ENCODE data around the gene CAMK1D.

CAMK1D gene

DNA sequence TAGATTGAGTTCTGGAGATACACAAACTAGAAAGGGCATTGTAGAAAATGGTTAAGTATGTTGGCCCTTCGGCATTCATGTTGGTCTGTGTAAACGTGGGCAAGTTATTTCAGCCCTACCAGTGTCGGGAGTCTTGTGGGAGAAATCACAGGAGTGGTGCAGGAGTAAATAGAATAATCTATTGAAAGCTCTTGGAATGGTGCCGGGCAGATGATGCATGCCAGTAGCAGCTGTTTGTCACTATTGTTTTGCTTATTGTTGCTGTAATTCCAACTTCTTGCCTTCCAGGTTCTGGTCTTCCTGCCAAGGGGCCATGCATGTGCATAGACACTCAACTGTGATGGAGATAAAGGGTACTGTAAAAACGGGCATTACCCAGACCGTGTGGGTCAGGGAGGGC is 259.4 kb downstream of the CAMK1D start:
- H3K27me3 ChIP-seq (ENCODE audit: insufficient read depth, low read length, poor library complexity): no peaks in the 10 kb centered on the region
- H3K4me1 ChIP-seq (ENCODE audit: insufficient read depth, low read length): peaks cover 37% of the 10 kb centered on the region
- no peaks in the 10 kb centered on the region for H3K9me3 ChIP-seq (ENCODE audit: insufficient read depth, low read length, severe bottlenecking)
- H3K4me2 ChIP-seq (ENCODE audit: insufficient read depth, low read length): no peak overlapping the region
- H3K79me2 ChIP-seq (ENCODE audit: insufficient read depth, low read length): no peaks in the 10 kb centered on the region; the same call in 1 of the 2 replicates
- H2AFZ ChIP-seq (ENCODE audit: low read depth, low read length): no peak overlapping the region
- DNase-seq: no peak
- no peak for ATAC-seq (ENCODE audit: insufficient read depth, low read depth)
- H3K36me3 ChIP-seq (ENCODE audit: insufficient read depth, low read length): no peaks in the 10 kb centered on the region
- no peak overlapping the region for H3K27ac ChIP-seq (ENCODE audit: low read length)
- H3K9ac ChIP-seq (ENCODE audit: low read depth, low read length): no peak overlapping the region
- TF ChIP-seq EZH2 (IDR thresholded peaks at IDR 0.05; ENCODE audit: borderline replicate concordance, low read depth, low read length, severe bottlenecking): no peak
- TF ChIP-seq, protein P1, sequence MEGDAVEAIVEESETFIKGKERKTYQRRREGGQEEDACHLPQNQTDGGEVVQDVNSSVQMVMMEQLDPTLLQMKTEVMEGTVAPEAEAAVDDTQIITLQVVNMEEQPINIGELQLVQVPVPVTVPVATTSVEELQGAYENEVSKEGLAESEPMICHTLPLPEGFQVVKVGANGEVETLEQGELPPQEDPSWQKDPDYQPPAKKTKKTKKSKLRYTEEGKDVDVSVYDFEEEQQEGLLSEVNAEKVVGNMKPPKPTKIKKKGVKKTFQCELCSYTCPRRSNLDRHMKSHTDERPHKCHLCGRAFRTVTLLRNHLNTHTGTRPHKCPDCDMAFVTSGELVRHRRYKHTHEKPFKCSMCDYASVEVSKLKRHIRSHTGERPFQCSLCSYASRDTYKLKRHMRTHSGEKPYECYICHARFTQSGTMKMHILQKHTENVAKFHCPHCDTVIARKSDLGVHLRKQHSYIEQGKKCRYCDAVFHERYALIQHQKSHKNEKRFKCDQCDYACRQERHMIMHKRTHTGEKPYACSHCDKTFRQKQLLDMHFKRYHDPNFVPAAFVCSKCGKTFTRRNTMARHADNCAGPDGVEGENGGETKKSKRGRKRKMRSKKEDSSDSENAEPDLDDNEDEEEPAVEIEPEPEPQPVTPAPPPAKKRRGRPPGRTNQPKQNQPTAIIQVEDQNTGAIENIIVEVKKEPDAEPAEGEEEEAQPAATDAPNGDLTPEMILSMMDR (IDR thresholded peaks at IDR 0.05; ENCODE audit: borderline replicate concordance, extremely low read depth, low read length, poor library complexity, severe bottlenecking): no peak
- H3K4me3 ChIP-seq (ENCODE audit: low read depth in 1 of 2, low read length in 2 of 2): no peak overlapping the region
- H4K20me1 ChIP-seq (ENCODE audit: insufficient read depth, low read length): no peaks in the 10 kb centered on the region

DNA sequence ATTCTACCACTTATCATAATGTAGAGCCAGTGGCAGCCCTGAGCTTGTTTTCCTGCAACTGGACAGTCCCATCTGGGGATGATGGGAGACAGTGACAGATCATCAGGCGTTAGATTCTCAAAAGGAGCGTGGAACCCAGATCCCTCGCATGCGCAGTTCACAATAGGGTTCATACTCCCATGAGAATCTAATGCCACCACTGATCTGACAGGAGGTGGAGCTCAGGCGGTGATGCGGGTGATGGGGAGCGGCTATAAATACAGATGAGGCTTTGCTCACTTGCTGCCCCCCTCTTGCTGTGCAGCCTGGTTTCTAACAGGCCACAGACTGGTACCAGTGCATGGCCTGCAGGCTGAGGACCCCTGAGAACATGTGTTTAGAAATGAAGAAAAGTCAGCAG is 260.1 kb downstream of the CAMK1D start:
- Histone ChIP-seq H3K79me2 (ENCODE audit: insufficient read depth, low read length) (no peaks in the 10 kb centered on the region; the same call in 1 of the 2 replicates), H3K9me3 (ENCODE audit: insufficient read depth, low read length, severe bottlenecking) (no peaks in the 10 kb centered on the region), H3K27ac (ENCODE audit: low read length) (no peak overlapping the region), H4K20me1 (ENCODE audit: insufficient read depth, low read length) (no peaks in the 10 kb centered on the region), H3K4me2 (ENCODE audit: insufficient read depth, low read length) (no peak overlapping the region), H2AFZ (ENCODE audit: low read depth, low read length) (no peak overlapping the region), H3K36me3 (ENCODE audit: insufficient read depth, low read length) (no peaks in the 10 kb centered on the region), H3K4me1 (ENCODE audit: insufficient read depth, low read length) (peaks cover 32% of the 10 kb centered on the region), H3K9ac (ENCODE audit: low read depth, low read length) (no peak overlapping the region), H3K4me3 (ENCODE audit: low read depth in 1 of 2, low read length in 2 of 2) (no peak overlapping the region), H3K27me3 (ENCODE audit: insufficient read depth, low read length, poor library complexity) (no peaks in the 10 kb centered on the region)
- TF ChIP-seq, protein P1 (IDR thresholded peaks at IDR 0.05; ENCODE audit: borderline replicate concordance, extremely low read depth, low read length, poor library complexity, severe bottlenecking): no peak
- no peak for ATAC-seq (ENCODE audit: insufficient read depth, low read depth)
- DNase-seq: no peak

DNA sequence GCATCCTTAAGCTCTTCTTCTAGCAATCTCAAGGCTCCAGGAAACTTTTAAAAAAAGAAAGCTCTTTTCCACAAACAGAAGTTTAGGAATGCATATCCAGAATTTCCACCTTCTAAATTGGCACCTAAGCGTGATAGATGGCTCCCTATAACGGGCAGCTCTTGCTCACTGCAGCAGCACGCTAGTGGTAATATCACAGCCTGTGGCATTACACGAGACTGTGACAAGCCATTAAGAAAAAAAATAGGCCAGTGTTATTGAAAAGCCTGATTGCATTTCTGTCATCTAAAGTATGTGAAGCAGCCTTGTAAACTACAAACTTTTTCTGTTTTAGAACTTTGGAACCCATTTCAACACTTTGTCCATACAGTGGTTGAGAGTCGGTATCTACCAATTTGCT is 263.8 kb downstream of the CAMK1D start:
- no peak overlapping the region for H2AFZ ChIP-seq (ENCODE audit: low read depth, low read length)
- H3K4me1 ChIP-seq (ENCODE audit: insufficient read depth, low read length): no peaks in the 10 kb centered on the region
- no peak overlapping the region for H3K4me2 ChIP-seq (ENCODE audit: insufficient read depth, low read length)
- TF ChIP-seq, protein P1 (IDR thresholded peaks at IDR 0.05; ENCODE audit: borderline replicate concordance, extremely low read depth, low read length, poor library complexity, severe bottlenecking): no peak
- TF ChIP-seq EZH2 (IDR thresholded peaks at IDR 0.05; ENCODE audit: borderline replicate concordance, low read depth, low read length, severe bottlenecking): no peak
- H3K36me3 ChIP-seq (ENCODE audit: insufficient read depth, low read length): no peaks in the 10 kb centered on the region
- no peaks in the 10 kb centered on the region for H3K27me3 ChIP-seq (ENCODE audit: insufficient read depth, low read length, poor library complexity)
- no peak overlapping the region for H3K27ac ChIP-seq (ENCODE audit: low read length)
- H3K4me3 ChIP-seq (ENCODE audit: low read depth in 1 of 2, low read length in 2 of 2): no peak overlapping the region
- DNase-seq (no peak), ATAC-seq (ENCODE audit: insufficient read depth, low read depth) (no peak)
- H4K20me1 ChIP-seq (ENCODE audit: insufficient read depth, low read length): no peaks in the 10 kb centered on the region
- H3K9me3 ChIP-seq (ENCODE audit: insufficient read depth, low read length, severe bottlenecking): no peaks in the 10 kb centered on the region
- no peaks in the 10 kb centered on the region; the same call in 1 of the 2 replicates for H3K79me2 ChIP-seq (ENCODE audit: insufficient read depth, low read length)
- H3K9ac ChIP-seq (ENCODE audit: low read depth, low read length): no peak overlapping the region

Measured in DND-41 (cell line).